Mesendoderm (in vitro differentiated cells): ENCODE results near the gene MBD4.

Experiments used
- DNase-seq: peaks from one replicate; pipeline ENCODE4 v3.0.0; 2013
- H2AK5ac ChIP-seq: 2 replicates; pipeline ENCODE4 v1.6.1; 2013; ENCODE audit warnings: low read length, inconsistent platforms
- H2BK120ac ChIP-seq: 2 replicates; pipeline ENCODE4 v1.6.1; 2013; ENCODE audit warnings: low read depth, mild to moderate bottlenecking, low read length, moderate library complexity, mixed read lengths
- H2BK15ac ChIP-seq: replicated peaks from 2 replicates; pipeline ENCODE4 v1.6.1; 2013; ENCODE audit warnings: low read depth, mild to moderate bottlenecking, moderate library complexity
- H2BK5ac ChIP-seq: 2 replicates; pipeline ENCODE4 v1.6.1; 2013; ENCODE audit warnings: low read length, inconsistent platforms
- H3K18ac ChIP-seq: 2 replicates; pipeline ENCODE4 v1.6.1; 2013; ENCODE audit warnings: mild to moderate bottlenecking, low read length, mixed read lengths
- H3K23ac ChIP-seq: one replicate; pipeline ENCODE4 v1.6.1; 2013; ENCODE audit warnings: low read length
- H3K27ac ChIP-seq: 2 replicates; pipeline ENCODE4 v1.5.1; 2013; ENCODE audit warnings: low read depth, mild to moderate bottlenecking, inconsistent platforms, low read length, moderate library complexity
- H3K27me3 ChIP-seq: 2 replicates; pipeline ENCODE4 v1.6.1; 2013; ENCODE audit warnings: low read length, control low read depth, mild to moderate bottlenecking, inconsistent platforms; ENCODE audit not compliant: insufficient read depth, poor library complexity
- H3K36me3 ChIP-seq: 2 replicates; pipeline ENCODE4 v1.6.1; 2013; ENCODE audit warnings: low read length, inconsistent platforms; ENCODE audit not compliant: control insufficient read depth, insufficient read depth
- H3K4ac ChIP-seq: one replicate; pipeline ENCODE4 v1.6.1; 2013; ENCODE audit warnings: low read depth, mild to moderate bottlenecking, low read length, moderate library complexity
- H3K4me1 ChIP-seq: 2 replicates; pipeline ENCODE4 v1.6.1; 2013; ENCODE audit warnings: low read depth, low read length, inconsistent platforms; ENCODE audit not compliant: control insufficient read depth
- H3K4me2 ChIP-seq: 2 replicates; pipeline ENCODE4 v1.6.1; 2013; ENCODE audit warnings: low read length
- H3K4me3 ChIP-seq: 2 replicates; pipeline ENCODE4 v1.5.1; 2013; ENCODE audit warnings: mild to moderate bottlenecking, low read length
- H3K56ac ChIP-seq: one replicate; pipeline ENCODE4 v1.6.1; 2013; ENCODE audit warnings: low read length
- H3K79me1 ChIP-seq: 2 replicates; pipeline ENCODE4 v1.6.1; 2013; ENCODE audit warnings: low read length, inconsistent platforms
- H3K79me2 ChIP-seq: 2 replicates; pipeline ENCODE4 v1.6.1; 2013; ENCODE audit warnings: mild to moderate bottlenecking, low read length; ENCODE audit not compliant: control insufficient read depth, insufficient read depth
- H3K9ac ChIP-seq: 2 replicates; pipeline ENCODE4 v1.6.1; 2013; ENCODE audit warnings: low read length, inconsistent platforms
- H4K5ac ChIP-seq: one replicate; pipeline ENCODE4 v1.6.1; 2013; ENCODE audit warnings: low read length
- H4K8ac ChIP-seq: one replicate; pipeline ENCODE4 v1.6.1; 2013; ENCODE audit warnings: low read depth, mild to moderate bottlenecking, control low read depth, low read length, moderate library complexity
- WGBS: extraction: QIAGEN DNeasy Blood & Tissue Kit; methylation state at CpG from one replicate; pipeline ENCODE4 v1.1.7; 2013; ENCODE audit warnings: low lambda C conversion rate, missing lambda C conversion rate; ENCODE audit not compliant: insufficient coverage; ENCODE audit errors: extremely low coverage; 5-methylcytosine and 5-hydroxymethylcytosine counted together

MBD4 gene

GRCh38 chr3:129418041-129418973, 21.4 kb downstream of the MBD4 start:
- H3K4me2 ChIP-seq, result no peak overlapping the region
- no peak overlapping the region for H2BK15ac ChIP-seq
- no peak overlapping the region for H2BK5ac ChIP-seq
- H2AK5ac ChIP-seq, result no peak overlapping the region
- H3K27me3 ChIP-seq, result no peaks in the 10 kb centered on the region
- no peak overlapping the region for H3K56ac ChIP-seq
- no peak overlapping the region for H3K23ac ChIP-seq
- no peaks in the 10 kb centered on the region for H3K79me2 ChIP-seq
- no peak for DNase-seq
- H4K5ac ChIP-seq, result no peak overlapping the region
- no peak overlapping the region for H3K4me3 ChIP-seq
- H3K4me1 ChIP-seq, result no peaks in the 10 kb centered on the region
- H3K4ac ChIP-seq, result no peak overlapping the region
- H3K79me1 ChIP-seq, result no peaks in the 10 kb centered on the region
- H4K8ac ChIP-seq, result no peak overlapping the region
- no CpG with 5 or more reads among the region's 14 CpGs for WGBS
- H3K36me3 ChIP-seq, result no peaks in the 10 kb centered on the region
- H3K18ac ChIP-seq, result no peak overlapping the region
- no peak overlapping the region for H3K27ac ChIP-seq
- no peak overlapping the region for H3K9ac ChIP-seq
- H2BK120ac ChIP-seq, result no peak overlapping the region

- Histone ChIP-seq H3K4me3 (no peak overlapping the region), H3K27ac (no peak overlapping the region)
- no CpG with 5 or more reads among the region's 1 CpG for WGBS
Measured at GRCh38 chr3:129417326-129417725, 22.4 kb downstream of the MBD4 start.

GRCh38 chr3:129416415-129416814, 23.3 kb downstream of the MBD4 start:
- H3K27me3 ChIP-seq, result no peaks in the 10 kb centered on the region
- no peak overlapping the region for H3K27ac ChIP-seq
- no peak overlapping the region for H3K4me2 ChIP-seq
- H4K8ac ChIP-seq, result no peak overlapping the region
- no peak overlapping the region for H3K18ac ChIP-seq
- no peak overlapping the region for H4K5ac ChIP-seq
- H2BK5ac ChIP-seq, result no peak overlapping the region
- no peak overlapping the region for H2BK120ac ChIP-seq
- H3K4ac ChIP-seq, result no peak overlapping the region
- no peak overlapping the region for H3K4me3 ChIP-seq
- DNase-seq, result no peak
- no peak overlapping the region for H2BK15ac ChIP-seq
- H3K79me1 ChIP-seq, result no peaks in the 10 kb centered on the region
- H3K4me1 ChIP-seq, result no peaks in the 10 kb centered on the region
- no peak overlapping the region for H3K23ac ChIP-seq
- no CpG with 5 or more reads among the region's 4 CpGs for WGBS
- no peak overlapping the region for H3K9ac ChIP-seq
- H3K79me2 ChIP-seq, result no peaks in the 10 kb centered on the region
- H3K56ac ChIP-seq, result no peak overlapping the region
- H3K36me3 ChIP-seq, result no peaks in the 10 kb centered on the region
- no peak overlapping the region for H2AK5ac ChIP-seq

More at GRCh38 chr3:129417326-129417725, 22.4 kb downstream of the MBD4 start:
- Histone ChIP-seq H2BK5ac (no peak overlapping the region), H3K36me3 (no peaks in the 10 kb centered on the region), H3K4me2 (no peak overlapping the region), H3K56ac (no peak overlapping the region), H3K27me3 (no peaks in the 10 kb centered on the region), H2AK5ac (no peak overlapping the region), H3K79me2 (no peaks in the 10 kb centered on the region), H3K9ac (no peak overlapping the region), H3K18ac (no peak overlapping the region), H4K8ac (no peak overlapping the region), H3K23ac (no peak overlapping the region), H2BK15ac (no peak overlapping the region), H3K79me1 (no peaks in the 10 kb centered on the region), H2BK120ac (no peak overlapping the region), H3K4me1 (no peaks in the 10 kb centered on the region), H4K5ac (no peak overlapping the region), H3K4ac (no peak overlapping the region)
- no peak for DNase-seq

GRCh38 chr3:129415830-129416229, 23.9 kb downstream of the MBD4 start:
- H2AK5ac ChIP-seq, result no peak overlapping the region
- H3K9ac ChIP-seq, result no peak overlapping the region
- no peak overlapping the region for H3K56ac ChIP-seq
- no peak overlapping the region for H2BK15ac ChIP-seq
- no peak overlapping the region for H3K4ac ChIP-seq
- no peaks in the 10 kb centered on the region for H3K4me1 ChIP-seq
- no peak overlapping the region for H3K18ac ChIP-seq
- H3K36me3 ChIP-seq, result no peaks in the 10 kb centered on the region
- no peaks in the 10 kb centered on the region for H3K79me2 ChIP-seq
- no peak overlapping the region for H4K8ac ChIP-seq
- H2BK5ac ChIP-seq, result no peak overlapping the region
- no peak overlapping the region for H4K5ac ChIP-seq
- H3K27ac ChIP-seq, result no peak overlapping the region
- H3K23ac ChIP-seq, result no peak overlapping the region
- WGBS, result no CpG with 5 or more reads among the region's 6 CpGs
- H3K4me2 ChIP-seq, result no peak overlapping the region
- DNase-seq, result no peak
- no peaks in the 10 kb centered on the region for H3K27me3 ChIP-seq
- H3K4me3 ChIP-seq, result no peak overlapping the region
- no peaks in the 10 kb centered on the region for H3K79me1 ChIP-seq
- H2BK120ac ChIP-seq, result no peak overlapping the region

- no peak overlapping the region for H2AK5ac ChIP-seq
- no peaks in the 10 kb centered on the region for H3K27me3 ChIP-seq
- H2BK15ac ChIP-seq, result no peak overlapping the region
- no peak overlapping the region for H3K4me2 ChIP-seq
- no peak overlapping the region for H4K5ac ChIP-seq
- H3K4me3 ChIP-seq, result no peak overlapping the region
- H3K79me2 ChIP-seq, result no peaks in the 10 kb centered on the region
- H3K9ac ChIP-seq, result no peak overlapping the region
- no peak overlapping the region for H3K27ac ChIP-seq
- no peak overlapping the region for H3K4ac ChIP-seq
- no peak overlapping the region for H2BK120ac ChIP-seq
- H3K18ac ChIP-seq, result no peak overlapping the region
- no peaks in the 10 kb centered on the region for H3K36me3 ChIP-seq
- no peak overlapping the region for H2BK5ac ChIP-seq
- no peak overlapping the region for H3K56ac ChIP-seq
- no peak overlapping the region for H4K8ac ChIP-seq
- no CpG with 5 or more reads among the region's 3 CpGs for WGBS
- no peak for DNase-seq
- no peaks in the 10 kb centered on the region for H3K79me1 ChIP-seq
- H3K4me1 ChIP-seq, result no peaks in the 10 kb centered on the region
- H3K23ac ChIP-seq, result no peak overlapping the region
Measured at GRCh38 chr3:129415378-129415777, 24.4 kb downstream of the MBD4 start.
